A549 (cell line): ENCODE results near the gene SLC19A1.

Source experiments
- KDM1A ChIP-seq: fragments of 200-600 bp; sonication (generic); IDR thresholded peaks from 2 replicates; pipeline ENCODE4 v1.6.1; 2016; ENCODE audit warnings: low read depth, mild to moderate bottlenecking
- TF ChIP-seq, protein P1 (sequence below): fragments of >200 bp; sonication (Bioruptor Twin); formaldehyde crosslinking; IDR thresholded peaks from 3 replicates; pipeline ENCODE4 v1.5.1; 2016
- TF ChIP-seq, protein P2 (sequence below): fragments of 200-600 bp; sonication (generic); IDR thresholded peaks from 2 replicates; pipeline ENCODE4 v1.6.1; 2016; ENCODE audit warnings: antibody characterized with exemption, mild to moderate bottlenecking, moderate library complexity

DNA sequence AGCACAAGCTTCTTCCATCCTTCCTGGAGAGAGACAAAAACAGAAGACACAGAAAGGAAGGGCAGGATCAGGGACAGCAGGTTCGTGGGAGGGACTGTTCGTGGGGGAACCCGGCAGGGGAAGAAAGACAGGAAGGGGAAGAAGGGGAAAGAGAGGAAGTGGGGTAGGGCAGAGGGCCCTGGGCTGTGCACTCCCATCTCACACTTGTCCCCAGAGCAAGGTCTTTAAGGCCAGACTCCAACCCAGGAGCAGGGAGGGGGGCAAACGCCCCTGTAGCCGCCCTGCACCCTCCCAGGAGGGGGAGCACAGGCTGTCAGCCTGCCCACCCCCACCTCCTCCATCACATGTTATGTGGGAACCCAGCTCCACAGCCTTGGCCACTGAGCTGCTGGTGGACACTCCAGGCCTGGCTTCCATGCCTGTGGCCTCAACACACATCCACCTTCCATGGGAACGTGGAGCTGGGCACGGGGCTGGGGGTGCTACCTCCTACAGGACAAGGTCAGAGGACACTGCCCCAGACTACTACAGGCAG is 9.3 kb downstream of the SLC19A1 start:
- TF ChIP-seq, protein P1, sequence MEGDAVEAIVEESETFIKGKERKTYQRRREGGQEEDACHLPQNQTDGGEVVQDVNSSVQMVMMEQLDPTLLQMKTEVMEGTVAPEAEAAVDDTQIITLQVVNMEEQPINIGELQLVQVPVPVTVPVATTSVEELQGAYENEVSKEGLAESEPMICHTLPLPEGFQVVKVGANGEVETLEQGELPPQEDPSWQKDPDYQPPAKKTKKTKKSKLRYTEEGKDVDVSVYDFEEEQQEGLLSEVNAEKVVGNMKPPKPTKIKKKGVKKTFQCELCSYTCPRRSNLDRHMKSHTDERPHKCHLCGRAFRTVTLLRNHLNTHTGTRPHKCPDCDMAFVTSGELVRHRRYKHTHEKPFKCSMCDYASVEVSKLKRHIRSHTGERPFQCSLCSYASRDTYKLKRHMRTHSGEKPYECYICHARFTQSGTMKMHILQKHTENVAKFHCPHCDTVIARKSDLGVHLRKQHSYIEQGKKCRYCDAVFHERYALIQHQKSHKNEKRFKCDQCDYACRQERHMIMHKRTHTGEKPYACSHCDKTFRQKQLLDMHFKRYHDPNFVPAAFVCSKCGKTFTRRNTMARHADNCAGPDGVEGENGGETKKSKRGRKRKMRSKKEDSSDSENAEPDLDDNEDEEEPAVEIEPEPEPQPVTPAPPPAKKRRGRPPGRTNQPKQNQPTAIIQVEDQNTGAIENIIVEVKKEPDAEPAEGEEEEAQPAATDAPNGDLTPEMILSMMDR: no peak
- TF ChIP-seq, protein P2, sequence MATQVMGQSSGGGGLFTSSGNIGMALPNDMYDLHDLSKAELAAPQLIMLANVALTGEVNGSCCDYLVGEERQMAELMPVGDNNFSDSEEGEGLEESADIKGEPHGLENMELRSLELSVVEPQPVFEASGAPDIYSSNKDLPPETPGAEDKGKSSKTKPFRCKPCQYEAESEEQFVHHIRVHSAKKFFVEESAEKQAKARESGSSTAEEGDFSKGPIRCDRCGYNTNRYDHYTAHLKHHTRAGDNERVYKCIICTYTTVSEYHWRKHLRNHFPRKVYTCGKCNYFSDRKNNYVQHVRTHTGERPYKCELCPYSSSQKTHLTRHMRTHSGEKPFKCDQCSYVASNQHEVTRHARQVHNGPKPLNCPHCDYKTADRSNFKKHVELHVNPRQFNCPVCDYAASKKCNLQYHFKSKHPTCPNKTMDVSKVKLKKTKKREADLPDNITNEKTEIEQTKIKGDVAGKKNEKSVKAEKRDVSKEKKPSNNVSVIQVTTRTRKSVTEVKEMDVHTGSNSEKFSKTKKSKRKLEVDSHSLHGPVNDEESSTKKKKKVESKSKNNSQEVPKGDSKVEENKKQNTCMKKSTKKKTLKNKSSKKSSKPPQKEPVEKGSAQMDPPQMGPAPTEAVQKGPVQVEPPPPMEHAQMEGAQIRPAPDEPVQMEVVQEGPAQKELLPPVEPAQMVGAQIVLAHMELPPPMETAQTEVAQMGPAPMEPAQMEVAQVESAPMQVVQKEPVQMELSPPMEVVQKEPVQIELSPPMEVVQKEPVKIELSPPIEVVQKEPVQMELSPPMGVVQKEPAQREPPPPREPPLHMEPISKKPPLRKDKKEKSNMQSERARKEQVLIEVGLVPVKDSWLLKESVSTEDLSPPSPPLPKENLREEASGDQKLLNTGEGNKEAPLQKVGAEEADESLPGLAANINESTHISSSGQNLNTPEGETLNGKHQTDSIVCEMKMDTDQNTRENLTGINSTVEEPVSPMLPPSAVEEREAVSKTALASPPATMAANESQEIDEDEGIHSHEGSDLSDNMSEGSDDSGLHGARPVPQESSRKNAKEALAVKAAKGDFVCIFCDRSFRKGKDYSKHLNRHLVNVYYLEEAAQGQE: no peak
- no peak for TF ChIP-seq KDM1A
